K562 (cell line): ENCODE data around the gene C22orf39. TPM values are rescaled to one million over a fixed set of nuclear protein-coding genes. Genes with fewer than 3 reads are reported as not detected.

Experiments used
- polyA plus RNA-seq, 8 experiments: library from polyadenylated mRNA; depleted of rRNA in 4 of 8; stranded (reverse) in 5 of 8; unstranded in 3 of 8; fragments of >200 nt; fragmentation: Nextera tagmentation in 2 of 8; fragmentation: Illumina TruSeq in 1 of 8; extraction: Ambion mirVana in 2 of 8; extraction: Trizol in 1 of 8; gene quantifications; 2 replicates each; pipeline versions ENCODE4 v1.2.1 to v1.2.3, GENCODE V29; 2011 to 2014; ENCODE audit warnings: inconsistent platforms in 1 of 8, missing spikeins in 1 of 8
- total RNA-seq, 7 experiments: library from RNA; depleted of rRNA in 6 of 7; stranded (reverse); fragments of >200 nt in 6 of 7; fragmentation: Illumina TruSeq in 2 of 7; extraction: Trizol in 2 of 7; gene quantifications; 2 replicates each; pipeline versions ENCODE4 v1.2.1 to v1.2.3, GENCODE V29; 2011 to 2021; ENCODE audit warnings: low replicate concordance in 1 of 7
- TF ChIP-seq, protein P1 (sequence below), 2 experiments: fragments of 450-650 bp in 1 of 2; sonication (generic) in 1 of 2; formaldehyde crosslinking in 1 of 2; IDR thresholded peaks; 2 replicates each; pipeline versions ENCODE4 v1.7.1 to v1.9.0; 2016 to 2022; ENCODE audit warnings: inconsistent platforms in 1 of 2, mild to moderate bottlenecking in 1 of 2, missing genetic modification reagents in 1 of 2

Gene C22orf39
- total and polyA plus RNA-seq, 9 of the 15 experiments (the other 6 are each of a cell fraction or from before 2014, with no cell fraction given), result 20.4 to 139 (median 66.8) TPM

DNA sequence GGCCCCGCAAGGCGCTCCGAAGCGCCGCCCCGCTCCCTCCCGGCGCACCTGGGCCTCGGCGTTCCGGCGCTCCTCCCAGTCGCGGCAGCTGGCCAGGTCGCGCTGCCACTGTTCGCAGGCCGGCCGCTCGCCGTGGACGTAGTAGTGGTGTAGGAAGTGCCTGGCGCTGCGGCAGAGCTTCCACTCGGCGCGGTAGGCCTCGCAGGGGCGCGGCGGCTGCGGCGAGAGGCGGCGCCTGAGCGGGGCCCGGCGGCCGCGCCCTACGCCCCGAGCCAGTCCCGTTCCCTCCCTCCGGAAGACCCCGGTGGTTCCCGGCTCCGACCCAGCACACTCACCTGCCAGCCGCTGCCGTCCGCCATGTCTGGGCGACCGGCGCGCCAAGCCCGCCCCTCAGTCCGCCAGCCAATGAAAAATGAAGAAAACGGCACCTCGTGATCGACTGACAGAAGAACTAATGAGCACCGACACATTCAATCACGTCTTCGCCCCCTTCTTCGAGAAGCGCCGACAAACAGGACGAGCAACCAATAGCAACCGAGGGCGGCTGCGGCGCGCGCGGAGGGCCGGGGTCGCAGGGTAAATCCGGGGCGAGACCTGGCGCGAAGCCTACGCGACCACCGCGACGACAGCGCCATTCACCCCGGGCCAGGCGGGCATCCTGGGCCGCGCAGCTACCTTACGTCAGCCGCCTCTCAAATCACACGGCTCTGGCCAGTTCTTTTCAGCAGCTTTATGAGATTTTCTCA is at the start of gene C22orf39 (continued):
- TF ChIP-seq, protein P1, sequence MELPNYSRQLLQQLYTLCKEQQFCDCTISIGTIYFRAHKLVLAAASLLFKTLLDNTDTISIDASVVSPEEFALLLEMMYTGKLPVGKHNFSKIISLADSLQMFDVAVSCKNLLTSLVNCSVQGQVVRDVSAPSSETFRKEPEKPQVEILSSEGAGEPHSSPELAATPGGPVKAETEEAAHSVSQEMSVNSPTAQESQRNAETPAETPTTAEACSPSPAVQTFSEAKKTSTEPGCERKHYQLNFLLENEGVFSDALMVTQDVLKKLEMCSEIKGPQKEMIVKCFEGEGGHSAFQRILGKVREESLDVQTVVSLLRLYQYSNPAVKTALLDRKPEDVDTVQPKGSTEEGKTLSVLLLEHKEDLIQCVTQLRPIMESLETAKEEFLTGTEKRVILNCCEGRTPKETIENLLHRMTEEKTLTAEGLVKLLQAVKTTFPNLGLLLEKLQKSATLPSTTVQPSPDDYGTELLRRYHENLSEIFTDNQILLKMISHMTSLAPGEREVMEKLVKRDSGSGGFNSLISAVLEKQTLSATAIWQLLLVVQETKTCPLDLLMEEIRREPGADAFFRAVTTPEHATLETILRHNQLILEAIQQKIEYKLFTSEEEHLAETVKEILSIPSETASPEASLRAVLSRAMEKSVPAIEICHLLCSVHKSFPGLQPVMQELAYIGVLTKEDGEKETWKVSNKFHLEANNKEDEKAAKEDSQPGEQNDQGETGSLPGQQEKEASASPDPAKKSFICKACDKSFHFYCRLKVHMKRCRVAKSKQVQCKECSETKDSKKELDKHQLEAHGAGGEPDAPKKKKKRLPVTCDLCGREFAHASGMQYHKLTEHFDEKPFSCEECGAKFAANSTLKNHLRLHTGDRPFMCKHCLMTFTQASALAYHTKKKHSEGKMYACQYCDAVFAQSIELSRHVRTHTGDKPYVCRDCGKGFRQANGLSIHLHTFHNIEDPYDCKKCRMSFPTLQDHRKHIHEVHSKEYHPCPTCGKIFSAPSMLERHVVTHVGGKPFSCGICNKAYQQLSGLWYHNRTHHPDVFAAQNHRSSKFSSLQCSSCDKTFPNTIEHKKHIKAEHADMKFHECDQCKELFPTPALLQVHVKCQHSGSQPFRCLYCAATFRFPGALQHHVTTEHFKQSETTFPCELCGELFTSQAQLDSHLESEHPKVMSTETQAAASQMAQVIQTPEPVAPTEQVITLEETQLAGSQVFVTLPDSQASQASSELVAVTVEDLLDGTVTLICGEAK (IDR thresholded peaks at IDR 0.05), result no peak; the same call in 1 of the 2 replicates
- TF ChIP-seq, protein P1 (CRISPR knock-in tag; IDR thresholded peaks at IDR 0.05), result peak; percentile 77; the same call in 1 of the 2 replicates
